HepG2 (cell line): ENCODE measurements around the gene WDR5B. TPM values are rescaled to one million over a fixed set of nuclear protein-coding genes. Genes with fewer than 3 reads are reported as not detected.
"Not testable (repeated sequence)": the region's sequence is repeated elsewhere in the genome, so short reads cannot be mapped to it uniquely, and the experiment has no call there.

Experiments used
- ETV5 ChIP-seq: IDR thresholded peaks from 2 replicates; pipeline ENCODE4 v1.6.1; 2018; ENCODE audit warnings: missing biosample characterization, missing genetic modification reagents, inconsistent platforms, borderline replicate concordance
- FOXJ3 ChIP-seq: sonication (generic); formaldehyde crosslinking; IDR thresholded peaks from 2 replicates; pipeline ENCODE4 v1.4.0; 2020; ENCODE audit warnings: missing genetic modification reagents, mild to moderate bottlenecking, borderline replicate concordance
- GFI1 ChIP-seq: sonication (generic); formaldehyde crosslinking; IDR thresholded peaks from 2 replicates; pipeline ENCODE4 v1.5.0; 2020; ENCODE audit warnings: missing genetic modification reagents, mild to moderate bottlenecking, borderline replicate concordance
- HMG20B ChIP-seq: conservative IDR thresholded peaks from 2 replicates; pipeline ENCODE4 v1.6.1; 2016; ENCODE audit warnings: missing genetic modification reagents, missing compliant biosample characterization
- KDM3A ChIP-seq: IDR thresholded peaks from 2 replicates; pipeline ENCODE4 v1.6.1; 2018; ENCODE audit warnings: low read depth, missing compliant biosample characterization
- KLF16 ChIP-seq, 2 experiments: sonication (generic) in 1 of 2; formaldehyde crosslinking in 1 of 2; IDR thresholded peaks; 2 replicates each; pipeline versions ENCODE4 v1.6.1 to v1.8.0; 2016 to 2023; ENCODE audit warnings: missing genetic modification reagents in 2 of 2, missing compliant biosample characterization in 1 of 2
- MEIS2 ChIP-seq: sonication (generic); formaldehyde crosslinking; IDR thresholded peaks from 2 replicates; pipeline ENCODE4 v1.9.0; 2021; ENCODE audit warnings: mild to moderate bottlenecking, missing genetic modification reagents
- MIER3 ChIP-seq: IDR thresholded peaks from 2 replicates; pipeline ENCODE4 v1.6.1; 2016; ENCODE audit warnings: missing compliant biosample characterization, borderline replicate concordance
- NONO ChIP-seq, 2 experiments: fragments of 450-650 bp in 1 of 2; sonication (generic) in 1 of 2; formaldehyde crosslinking in 1 of 2; IDR thresholded peaks in 1 of 2; conservative IDR thresholded peaks in 1 of 2; 2 replicates each; pipeline versions ENCODE4 v1.6.1 to v1.8.0; 2017 to 2022; ENCODE audit warnings: mild to moderate bottlenecking in 1 of 2, missing genetic modification reagents in 1 of 2, moderate library complexity in 1 of 2
- PHF21A ChIP-seq: sonication (generic); formaldehyde crosslinking; IDR thresholded peaks from 2 replicates; pipeline ENCODE4 v1.5.0; 2020; ENCODE audit warnings: mild to moderate bottlenecking, missing genetic modification reagents
- POGZ ChIP-seq: sonication (generic); formaldehyde crosslinking; IDR thresholded peaks from 2 replicates; pipeline ENCODE4 v1.4.0; 2020; ENCODE audit warnings: mild to moderate bottlenecking, missing genetic modification reagents
- RBM22 ChIP-seq: fragments of 200-400 bp; formaldehyde crosslinking; optimal IDR thresholded peaks from 2 replicates; pipeline ENCODE3; 2017; ENCODE audit warnings: mild to moderate bottlenecking, low read length, moderate library complexity
- SOX6 ChIP-seq, 2 experiments: fragments of 450-650 bp in 1 of 2; sonication (generic) in 1 of 2; formaldehyde crosslinking in 1 of 2; IDR thresholded peaks; 2 replicates each; pipeline versions ENCODE4 v1.4.0 to v1.6.1; 2017 to 2020; ENCODE audit warnings: antibody characterized with exemption in 1 of 2, mild to moderate bottlenecking in 1 of 2, missing genetic modification reagents in 1 of 2
- SPEN ChIP-seq: sonication (generic); formaldehyde crosslinking; IDR thresholded peaks from 2 replicates; pipeline ENCODE4 v1.5.1; 2020; ENCODE audit warnings: low read depth, mild to moderate bottlenecking, missing genetic modification reagents
- TCF7 ChIP-seq: sonication (generic); IDR thresholded peaks from 2 replicates; pipeline ENCODE4 v1.6.1; 2016; ENCODE audit warnings: antibody characterized with exemption, low read depth
- TEAD3 ChIP-seq: optimal IDR thresholded peaks from 2 replicates; pipeline ENCODE3; 2016; ENCODE audit warnings: borderline replicate concordance
- ZNF281 ChIP-seq: sonication (generic); formaldehyde crosslinking; IDR thresholded peaks from 2 replicates; pipeline ENCODE4 v1.4.0; 2020; ENCODE audit warnings: missing genetic modification reagents, borderline replicate concordance
- polyA plus RNA-seq, 8 experiments: library from polyadenylated mRNA; depleted of rRNA in 3 of 8; stranded (reverse) in 7 of 8; unstranded in 1 of 8; fragments of >200 nt; fragmentation: Illumina TruSeq in 4 of 8; extraction: Trizol in 4 of 8; gene quantifications; 2 replicates each; pipeline versions ENCODE4 v1.2.1 to v1.2.3, GENCODE V29; 2011 to 2016; ENCODE audit warnings: low read depth in 4 of 8, missing spikeins in 1 of 8, mixed read lengths in 1 of 8; ENCODE audit not compliant: insufficient read depth in 1 of 8
- total RNA-seq, 5 experiments: library from RNA; depleted of rRNA; stranded (reverse); fragments of >200 nt; fragmentation: Illumina TruSeq; extraction: Trizol; gene quantifications; 2 replicates each; pipeline ENCODE4 v1.2.3, GENCODE V29; 2016; ENCODE audit warnings: low read depth in 1 of 5
- TF ChIP-seq, protein P1 (sequence below): IDR thresholded peaks from 2 replicates; pipeline ENCODE4 v1.4.0; 2020; ENCODE audit warnings: mild to moderate bottlenecking, missing genetic modification reagents

WDR5B gene
- total and polyA plus RNA-seq, 2 of the 13 experiments (the other 11 are each of a cell fraction or from before 2014, with no cell fraction given), result 2.5 to 3.6 TPM

DNA sequence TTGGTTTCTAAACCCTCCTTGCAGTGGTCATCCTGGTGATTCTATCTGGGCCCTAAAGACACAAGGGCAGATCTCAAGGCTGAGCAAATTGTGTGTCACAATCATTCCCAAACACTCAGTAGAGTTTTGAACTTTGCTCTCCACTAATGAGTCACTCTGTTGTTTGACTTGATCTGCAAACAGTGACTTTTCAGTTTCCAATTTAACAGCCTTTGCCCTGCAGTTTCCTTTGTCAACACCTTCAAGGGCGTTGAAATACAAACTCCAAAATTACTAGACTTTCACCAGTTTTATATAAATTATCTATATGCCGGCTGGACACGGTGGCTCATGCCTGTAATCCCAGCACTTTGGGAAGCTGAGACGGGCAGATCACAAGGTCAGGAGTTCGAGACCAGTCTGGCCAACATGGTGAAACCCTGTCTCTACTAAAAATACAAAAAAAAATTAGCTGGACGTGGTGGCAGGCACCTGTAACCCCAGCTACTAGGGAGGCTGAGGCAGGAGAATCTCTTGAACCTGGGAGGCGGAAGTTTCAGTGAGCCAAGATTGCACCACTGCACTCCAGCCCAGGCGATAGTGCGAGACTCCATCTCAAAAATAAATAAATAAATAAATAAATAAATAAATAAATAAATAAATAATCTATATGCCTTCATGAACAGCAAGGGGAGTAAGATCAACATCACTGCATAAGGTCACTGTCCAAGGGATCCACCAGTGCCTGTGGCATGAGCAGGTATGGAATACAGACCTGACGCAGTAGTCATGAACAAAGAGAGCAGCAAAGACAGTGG is 50.1 kb downstream of the WDR5B start (continued):
- TF ChIP-seq, protein P1, sequence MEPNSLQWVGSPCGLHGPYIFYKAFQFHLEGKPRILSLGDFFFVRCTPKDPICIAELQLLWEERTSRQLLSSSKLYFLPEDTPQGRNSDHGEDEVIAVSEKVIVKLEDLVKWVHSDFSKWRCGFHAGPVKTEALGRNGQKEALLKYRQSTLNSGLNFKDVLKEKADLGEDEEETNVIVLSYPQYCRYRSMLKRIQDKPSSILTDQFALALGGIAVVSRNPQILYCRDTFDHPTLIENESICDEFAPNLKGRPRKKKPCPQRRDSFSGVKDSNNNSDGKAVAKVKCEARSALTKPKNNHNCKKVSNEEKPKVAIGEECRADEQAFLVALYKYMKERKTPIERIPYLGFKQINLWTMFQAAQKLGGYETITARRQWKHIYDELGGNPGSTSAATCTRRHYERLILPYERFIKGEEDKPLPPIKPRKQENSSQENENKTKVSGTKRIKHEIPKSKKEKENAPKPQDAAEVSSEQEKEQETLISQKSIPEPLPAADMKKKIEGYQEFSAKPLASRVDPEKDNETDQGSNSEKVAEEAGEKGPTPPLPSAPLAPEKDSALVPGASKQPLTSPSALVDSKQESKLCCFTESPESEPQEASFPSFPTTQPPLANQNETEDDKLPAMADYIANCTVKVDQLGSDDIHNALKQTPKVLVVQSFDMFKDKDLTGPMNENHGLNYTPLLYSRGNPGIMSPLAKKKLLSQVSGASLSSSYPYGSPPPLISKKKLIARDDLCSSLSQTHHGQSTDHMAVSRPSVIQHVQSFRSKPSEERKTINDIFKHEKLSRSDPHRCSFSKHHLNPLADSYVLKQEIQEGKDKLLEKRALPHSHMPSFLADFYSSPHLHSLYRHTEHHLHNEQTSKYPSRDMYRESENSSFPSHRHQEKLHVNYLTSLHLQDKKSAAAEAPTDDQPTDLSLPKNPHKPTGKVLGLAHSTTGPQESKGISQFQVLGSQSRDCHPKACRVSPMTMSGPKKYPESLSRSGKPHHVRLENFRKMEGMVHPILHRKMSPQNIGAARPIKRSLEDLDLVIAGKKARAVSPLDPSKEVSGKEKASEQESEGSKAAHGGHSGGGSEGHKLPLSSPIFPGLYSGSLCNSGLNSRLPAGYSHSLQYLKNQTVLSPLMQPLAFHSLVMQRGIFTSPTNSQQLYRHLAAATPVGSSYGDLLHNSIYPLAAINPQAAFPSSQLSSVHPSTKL (CRISPR knock-in tag), result peak; percentile 99
- TF ChIP-seq KDM3A (CRISPR knock-in tag), result peak; percentile 74; the same call in 1 of the 2 replicates
- TF ChIP-seq ETV5 (CRISPR knock-in tag), result peak; percentile 56; the same call in 1 of the 2 replicates
- peak; percentile 40; the same call in 1 of the 2 replicates for TF ChIP-seq TCF7
- TF ChIP-seq SOX6, NONO (IDR thresholded peaks at IDR 0.05): not testable (repeated sequence)
- peak; percentile 98 for TF ChIP-seq SOX6 (CRISPR knock-in tag; IDR thresholded peaks at IDR 0.05)
- TF ChIP-seq FOXJ3 (CRISPR knock-in tag), result peak; percentile 93; the same call in 1 of the 2 replicates
- TF ChIP-seq ZNF281 (CRISPR knock-in tag), result peak; percentile 34; the same call in 1 of the 2 replicates
- 0 out of 2 replicates have a peak, but pooled peaks have one; percentile 12 for TF ChIP-seq SPEN
- peak; percentile 55; the same call in 1 of the 2 replicates for TF ChIP-seq MEIS2 (CRISPR knock-in tag)
- TF ChIP-seq RBM22, result peak; percentile 42
- TF ChIP-seq TEAD3 (CRISPR knock-in tag), result peak; percentile 51
- TF ChIP-seq GFI1 (CRISPR knock-in tag), result 0 out of 2 replicates have a peak, but pooled peaks have one; percentile 39
- peak; percentile 53; the same call in 1 of the 2 replicates for TF ChIP-seq NONO (CRISPR knock-in tag; conservative IDR thresholded peaks at IDR 0.05)
- peak; percentile 90 for TF ChIP-seq POGZ (CRISPR knock-in tag)
- TF ChIP-seq MIER3 (CRISPR knock-in tag), result peak; percentile 92; the same call in 1 of the 2 replicates
- TF ChIP-seq KLF16 (CRISPR knock-in tag; IDR thresholded peaks at IDR 0.05), result peak in 1 of 2 experiments; percentile 82; a peak in 2 of 4 replicates
- TF ChIP-seq PHF21A (CRISPR knock-in tag), result peak; percentile 88; the same call in 1 of the 2 replicates
- 0 out of 2 replicates have a peak, but pooled peaks have one; percentile 34 for TF ChIP-seq HMG20B (CRISPR knock-in tag)
